ENCODE data around the gene PTPRN2. TPM values are rescaled to one million over a fixed set of nuclear protein-coding genes. Genes with fewer than 3 reads are reported as not detected.
"Not testable (repeated sequence)": the region's sequence is repeated elsewhere in the genome, so short reads cannot be mapped to it uniquely, and the experiment has no call there.

The PTPRN2 gene
- polyA plus RNA-seq, 3 donors from 2014 or later, result 1.9 to 3.7 (median 2.2) TPM

DNA sequence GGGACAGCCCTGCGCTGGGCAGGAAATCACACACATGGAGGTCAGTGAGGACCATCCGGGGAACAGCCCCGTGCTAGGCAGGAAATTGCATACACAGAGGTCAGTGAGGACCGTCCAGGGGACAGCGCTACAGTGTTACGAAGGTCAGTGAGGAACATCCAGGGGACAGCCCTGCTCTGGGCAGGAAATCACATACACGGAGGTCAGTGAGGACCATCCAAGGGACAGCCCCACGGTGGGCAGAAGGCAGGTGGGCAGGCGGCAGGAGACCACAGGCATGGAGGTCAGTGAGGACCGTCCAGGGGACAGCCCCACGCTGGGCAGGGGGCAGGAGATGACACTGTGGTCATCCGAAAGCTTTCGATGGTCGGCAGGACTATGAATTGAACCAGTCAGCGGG is 79.7 kb downstream of the PTPRN2 start:
- Mint-ChIP-seq H3K27ac (no peak overlapping the region), H3K36me3 (peaks cover 0 to 4% (median 0%) of the 10 kb centered on the region in 3 donors), H3K4me1 (no peaks in the 10 kb centered on the region), H3K9me3 (peaks cover 6 to 23% (median 13%) of the 10 kb centered on the region in 6 donors), H3K27me3 (ENCODE audit: low read depth in 3 of 3) (peaks cover 2 to 9% (median 4%) of the 10 kb centered on the region in 3 donors), H3K4me3 (no peak overlapping the region)
- DNase-seq, result no peak

DNA sequence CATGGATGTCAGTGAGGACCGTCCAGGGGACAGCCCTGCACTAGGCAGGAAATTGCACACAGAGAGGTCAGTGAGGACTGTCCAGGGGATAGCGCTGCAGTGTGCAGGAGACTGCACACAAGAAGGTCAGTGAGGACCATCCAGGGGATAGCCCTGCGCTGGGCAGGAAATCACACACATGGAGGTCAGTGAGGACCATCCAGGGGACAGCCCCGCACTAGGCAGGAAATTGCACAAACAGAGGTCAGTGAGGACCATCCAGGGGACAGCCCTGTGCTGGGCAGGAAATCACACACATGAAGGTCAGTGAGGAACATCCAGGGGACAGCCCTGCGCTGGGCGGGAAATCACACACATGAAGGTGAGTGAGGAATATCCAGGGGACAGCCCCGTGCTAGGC is 80.4 kb downstream of the PTPRN2 start:
- H3K4me1 Mint-ChIP-seq; H3K27me3 Mint-ChIP-seq (ENCODE audit: low read depth in 3 of 3); H3K4me3 Mint-ChIP-seq; H3K27ac Mint-ChIP-seq; DNase-seq; H3K36me3 Mint-ChIP-seq: not testable (repeated sequence)
- H3K9me3 Mint-ChIP-seq, result peaks cover 5 to 20% (median 10%) of the 10 kb centered on the region in 6 donors

- Mint-ChIP-seq H3K4me1 (no peaks in the 10 kb centered on the region), H3K4me3 (no peak overlapping the region), H3K27ac (no peak overlapping the region), H3K9me3 (peaks cover under 1 to 15% (median 8%) of the 10 kb centered on the region in 6 donors), H3K36me3 (no peaks in the 10 kb centered on the region), H3K27me3 (ENCODE audit: low read depth in 3 of 3) (peaks cover 2 to 9% (median 2%) of the 10 kb centered on the region in 3 donors)
- DNase-seq, result no peak
These were observed 81.0 kb downstream of the PTPRN2 start for GRCh38 chr7:158506626-158507025.

DNA sequence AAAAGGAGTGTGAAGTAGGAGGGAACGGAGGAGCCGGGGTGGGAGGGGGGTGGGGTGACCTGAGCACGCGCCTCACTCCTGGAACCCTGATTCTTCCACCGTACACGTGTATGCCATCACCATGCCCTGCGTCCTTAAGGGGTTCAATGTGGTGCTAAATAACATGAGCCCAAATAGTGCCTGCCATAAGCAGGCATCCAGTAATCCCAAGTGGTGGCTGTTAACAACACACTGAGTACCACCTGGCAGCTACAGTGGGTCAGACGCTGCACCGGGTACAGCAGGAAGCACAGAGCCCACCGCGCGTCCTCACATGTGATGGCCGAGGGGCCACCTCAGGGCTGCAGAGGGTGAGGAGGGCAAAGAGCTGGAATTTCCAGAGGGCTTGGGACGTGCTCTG is 81.9 kb downstream of the PTPRN2 start:
- H3K36me3 Mint-ChIP-seq, result no peaks in the 10 kb centered on the region
- H3K27me3 Mint-ChIP-seq (ENCODE audit: low read depth in 3 of 3), result peaks cover 2 to 9% (median 2%) of the 10 kb centered on the region in 3 donors

DNA sequence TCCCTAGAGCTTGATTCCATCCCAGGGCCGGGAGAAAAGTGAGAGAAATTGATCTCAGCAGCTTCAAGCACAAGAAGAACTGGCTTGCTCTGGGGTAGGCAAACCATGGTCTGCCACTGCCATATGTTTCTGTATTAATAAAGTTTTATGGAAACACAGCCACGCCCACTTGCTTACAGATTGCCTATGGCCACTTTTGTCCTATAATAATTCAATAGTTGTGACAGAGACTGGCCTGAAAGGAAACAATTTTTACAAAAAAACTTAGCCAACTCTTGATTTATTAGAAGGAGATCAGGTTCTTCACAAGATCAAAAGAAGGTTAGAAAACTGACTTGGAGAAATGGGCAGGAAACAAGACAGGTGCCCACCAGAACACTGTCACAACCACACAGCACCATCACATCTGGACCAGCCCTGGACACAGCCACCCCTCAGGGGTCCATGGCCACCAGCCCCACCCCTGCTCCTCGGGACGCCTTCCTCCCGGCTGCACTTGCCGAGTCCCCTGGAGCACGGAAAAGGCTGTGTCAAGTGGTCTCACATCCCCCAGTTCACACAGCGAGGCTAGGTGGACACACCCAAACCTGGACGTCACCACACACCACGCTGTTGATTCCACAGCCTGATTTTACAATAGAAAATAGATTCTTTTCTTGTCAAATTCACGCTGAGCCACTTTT is 85.4 kb downstream of the PTPRN2 start:
- H3K9me3 Mint-ChIP-seq, result peaks cover 0 to 1% (median 0%) of the 10 kb centered on the region in 6 donors
- no peaks in the 10 kb centered on the region for H3K36me3 Mint-ChIP-seq
- no peak overlapping the region for H3K27ac Mint-ChIP-seq
- H3K4me3 Mint-ChIP-seq, result no peak overlapping the region
- peaks cover 0 to 3% (median 1%) of the 10 kb centered on the region in 3 donors for H3K27me3 Mint-ChIP-seq (ENCODE audit: low read depth in 3 of 3)
- no peak for DNase-seq
- H3K4me1 Mint-ChIP-seq, result no peaks in the 10 kb centered on the region

More for the DNA sequence above, 81.9 kb downstream of the PTPRN2 start:
- Mint-ChIP-seq H3K9me3 (peaks cover 0 to 6% (median 5%) of the 10 kb centered on the region in 6 donors), H3K4me3 (no peak overlapping the region), H3K27ac (no peak overlapping the region), H3K4me1 (no peaks in the 10 kb centered on the region)
- no peak for DNase-seq

DNA sequence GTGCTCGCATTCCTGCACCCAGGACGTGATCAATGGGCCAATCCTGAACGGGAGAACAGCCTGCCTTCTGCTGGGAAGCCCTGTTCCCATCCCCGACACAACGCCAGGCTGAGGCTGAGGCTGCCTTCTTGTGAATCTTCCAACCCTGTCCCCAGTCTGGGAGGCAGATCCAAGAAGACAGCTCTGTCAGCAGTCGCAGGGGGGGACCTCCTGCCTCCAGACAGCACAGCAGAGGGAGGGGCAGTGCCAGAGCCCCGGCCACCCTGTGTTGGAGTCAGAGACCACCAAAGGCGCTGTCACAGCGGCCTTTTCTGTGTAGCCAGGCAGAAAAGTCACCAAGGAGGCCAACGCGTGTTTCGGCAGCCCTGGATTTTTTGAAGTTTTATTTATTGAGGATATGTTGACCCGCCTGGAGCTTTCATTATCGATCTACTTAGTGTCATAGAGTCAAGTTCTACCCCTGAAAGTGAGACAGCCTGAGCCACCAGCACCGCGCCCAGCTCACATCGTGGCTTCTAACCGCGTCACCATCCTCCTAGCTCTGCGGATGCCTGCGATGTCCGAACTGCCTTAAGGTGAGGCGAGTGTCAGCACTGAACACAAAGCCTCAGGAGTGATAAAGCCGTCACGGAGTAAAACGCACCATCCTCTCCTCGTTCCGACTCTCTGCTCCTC is 86.1 kb downstream of the PTPRN2 start:
- no peaks in the 10 kb centered on the region for H3K36me3 Mint-ChIP-seq
- H3K27me3 Mint-ChIP-seq (ENCODE audit: low read depth in 3 of 3), result peaks cover 0 to 2% (median 1%) of the 10 kb centered on the region in 3 donors
- no peaks in the 10 kb centered on the region for H3K9me3 Mint-ChIP-seq
- no peak for DNase-seq
- H3K27ac Mint-ChIP-seq, result no peak overlapping the region
- no peaks in the 10 kb centered on the region for H3K4me1 Mint-ChIP-seq
- H3K4me3 Mint-ChIP-seq, result no peak overlapping the region

DNA sequence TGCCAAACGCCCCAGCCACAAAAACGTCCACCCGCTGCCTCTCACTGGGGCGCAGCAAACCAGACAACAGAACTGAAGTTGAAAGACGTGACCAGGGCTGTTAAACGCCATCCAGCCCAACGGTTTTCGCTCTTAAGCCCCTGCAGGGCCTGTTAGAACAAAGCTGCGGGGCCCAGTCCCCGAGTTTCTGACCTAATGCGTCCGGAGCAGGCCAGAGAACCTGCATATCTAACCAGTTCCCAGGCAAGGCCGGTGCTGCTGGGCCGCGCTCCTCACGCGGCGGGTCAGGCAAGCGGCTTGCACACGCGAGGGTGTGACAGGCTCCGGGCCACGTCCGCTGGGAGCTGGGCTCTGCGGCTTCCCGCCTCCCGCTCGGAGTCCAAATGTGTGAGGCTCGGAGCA is 87.0 kb downstream of the PTPRN2 start:
- DNase-seq, result no peak

DNA sequence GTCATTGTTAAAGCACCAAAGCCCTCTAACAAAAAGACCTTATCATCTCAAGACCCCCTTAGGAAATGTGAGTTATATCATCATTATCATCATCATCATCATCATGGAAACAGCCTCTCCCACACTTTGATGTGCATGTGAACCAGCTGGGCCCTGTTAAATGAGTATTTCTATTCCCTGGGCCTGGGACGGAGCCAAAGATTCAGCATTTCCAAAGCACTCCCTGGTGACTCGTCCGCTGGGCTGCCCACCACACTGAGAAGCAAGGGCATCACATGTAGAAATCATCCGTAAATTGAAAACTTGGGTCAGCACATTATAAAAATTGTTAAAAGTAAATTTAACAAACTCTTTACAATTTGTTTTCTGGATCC is 88.6 kb downstream of the PTPRN2 start:
- H3K4me3 Mint-ChIP-seq, result no peak overlapping the region
- H3K27ac Mint-ChIP-seq, result no peak overlapping the region
- no peaks in the 10 kb centered on the region for H3K4me1 Mint-ChIP-seq
- DNase-seq, result no peak
- H3K9me3 Mint-ChIP-seq, result no peaks in the 10 kb centered on the region
- peaks cover 1 to 3% (median 2%) of the 10 kb centered on the region in 3 donors for H3K27me3 Mint-ChIP-seq (ENCODE audit: low read depth in 3 of 3)
- no peaks in the 10 kb centered on the region for H3K36me3 Mint-ChIP-seq

More for the DNA sequence above, 87.0 kb downstream of the PTPRN2 start:
- no peaks in the 10 kb centered on the region for H3K36me3 Mint-ChIP-seq
- peaks cover 0 to 2% (median 1%) of the 10 kb centered on the region in 3 donors for H3K27me3 Mint-ChIP-seq (ENCODE audit: low read depth in 3 of 3)
- H3K4me1 Mint-ChIP-seq, result no peaks in the 10 kb centered on the region
- no peak overlapping the region for H3K4me3 Mint-ChIP-seq
- no peak overlapping the region for H3K27ac Mint-ChIP-seq
- no peaks in the 10 kb centered on the region for H3K9me3 Mint-ChIP-seq

DNA sequence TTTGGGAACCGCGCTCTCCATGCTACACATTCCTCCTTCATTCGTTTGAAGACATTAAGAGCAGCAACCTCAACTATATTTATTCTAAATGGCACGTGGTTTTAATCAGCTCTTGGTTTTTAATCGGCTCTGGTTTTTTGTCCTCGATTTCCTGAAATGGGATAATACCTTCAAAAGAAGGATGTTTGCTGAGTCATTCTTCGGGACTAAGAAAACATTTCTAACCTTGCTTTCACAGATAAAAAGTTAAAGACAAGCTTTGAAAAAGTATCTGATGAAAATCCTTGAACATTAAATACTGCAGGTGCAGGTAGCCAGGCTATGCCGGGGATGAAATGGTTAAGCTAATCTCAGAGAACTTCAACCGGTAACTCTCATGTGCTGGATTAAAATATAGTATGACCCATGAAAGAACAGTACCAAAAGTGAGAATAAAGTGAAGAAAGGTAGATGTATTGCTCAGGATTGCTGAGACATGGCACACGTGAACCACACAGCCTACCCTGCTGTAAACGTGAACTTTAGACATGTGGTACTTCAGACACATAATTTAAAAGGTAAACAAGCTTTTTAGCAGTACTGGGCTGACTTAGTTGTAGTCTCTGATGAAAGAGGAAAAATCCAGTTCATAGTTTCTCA is 89.1 kb downstream of the PTPRN2 start:
- H3K9me3 Mint-ChIP-seq, result no peaks in the 10 kb centered on the region
- no peak overlapping the region for H3K4me3 Mint-ChIP-seq

GRCh38 chr7:158497627-158498026 is 90.0 kb downstream of the PTPRN2 start:
- Mint-ChIP-seq H3K36me3 (no peaks in the 10 kb centered on the region), H3K4me1 (no peaks in the 10 kb centered on the region), H3K4me3 (no peak overlapping the region), H3K9me3 (peaks cover 0 to 2% (median 0%) of the 10 kb centered on the region in 6 donors), H3K27ac (no peak overlapping the region), H3K27me3 (ENCODE audit: low read depth in 3 of 3) (peaks cover 1 to 3% (median 2%) of the 10 kb centered on the region in 3 donors)
- DNase-seq, result no peak

More for the DNA sequence above, 89.1 kb downstream of the PTPRN2 start:
- peaks cover 1 to 3% (median 2%) of the 10 kb centered on the region in 3 donors for H3K27me3 Mint-ChIP-seq (ENCODE audit: low read depth in 3 of 3)
- H3K4me1 Mint-ChIP-seq, result no peaks in the 10 kb centered on the region
- H3K27ac Mint-ChIP-seq, result no peak overlapping the region
- no peaks in the 10 kb centered on the region for H3K36me3 Mint-ChIP-seq
- no peak for DNase-seq

DNA sequence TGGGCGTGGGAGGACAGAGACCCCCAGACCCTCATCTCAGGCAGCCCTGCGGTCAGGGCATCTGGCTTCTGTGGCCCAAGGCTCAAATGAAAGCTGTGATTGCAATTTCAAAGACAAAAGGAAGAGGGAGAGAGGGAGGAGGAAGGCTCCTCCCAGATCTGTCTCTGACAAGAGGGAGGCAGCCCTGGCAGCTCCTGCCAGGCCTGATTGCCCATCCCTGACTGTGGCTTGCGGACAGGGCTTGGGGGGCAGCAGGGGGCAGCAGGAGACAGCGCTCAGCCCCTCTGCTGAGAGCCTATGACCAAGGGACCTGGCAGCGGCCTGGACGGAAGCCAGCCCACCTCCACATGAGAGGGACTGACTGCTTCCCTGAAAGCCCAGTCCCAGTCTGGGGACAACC is 91.8 kb downstream of the PTPRN2 start:
- Mint-ChIP-seq H3K27ac (no peak overlapping the region), H3K36me3 (no peaks in the 10 kb centered on the region), H3K9me3 (peaks cover 0 to 2% (median 0%) of the 10 kb centered on the region in 6 donors), H3K4me1 (no peaks in the 10 kb centered on the region), H3K27me3 (ENCODE audit: low read depth in 3 of 3) (peaks cover 1 to 3% (median 2%) of the 10 kb centered on the region in 3 donors), H3K4me3 (no peak overlapping the region)
- DNase-seq, result peak in 1 of 3 donors; percentile 2

- no peak for DNase-seq
- no peak overlapping the region for H3K27ac Mint-ChIP-seq
- H3K27me3 Mint-ChIP-seq (ENCODE audit: low read depth in 3 of 3), result peaks cover 1 to 3% (median 2%) of the 10 kb centered on the region in 3 donors
- H3K36me3 Mint-ChIP-seq, result no peaks in the 10 kb centered on the region
- H3K9me3 Mint-ChIP-seq, result peaks cover 0 to 2% (median 0%) of the 10 kb centered on the region in 6 donors
- H3K4me1 Mint-ChIP-seq, result no peaks in the 10 kb centered on the region
- H3K4me3 Mint-ChIP-seq, result no peak overlapping the region
These were observed 92.4 kb downstream of the PTPRN2 start for GRCh38 chr7:158495216-158495615.

DNA sequence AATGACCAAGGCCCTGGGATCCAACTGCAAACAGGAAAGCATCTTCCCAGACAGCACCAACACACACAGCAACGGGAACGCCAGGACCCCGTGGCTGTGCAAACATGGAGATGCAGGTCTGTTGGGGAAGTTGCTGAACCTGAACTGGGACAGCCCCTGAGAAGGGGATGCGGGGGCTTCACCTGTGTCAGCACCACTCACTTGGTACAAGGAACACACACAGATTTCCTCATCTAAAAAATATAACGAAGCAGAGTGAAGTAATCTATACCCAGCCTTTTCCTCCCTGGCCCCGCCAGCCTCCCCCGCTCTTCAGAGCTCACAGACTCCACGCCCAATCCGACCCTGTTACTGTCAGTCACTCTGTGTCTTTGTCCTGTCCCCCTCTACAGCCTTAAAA is 93.0 kb downstream of the PTPRN2 start:
- Mint-ChIP-seq H3K27ac (no peak overlapping the region), H3K4me3 (no peak overlapping the region)

DNA sequence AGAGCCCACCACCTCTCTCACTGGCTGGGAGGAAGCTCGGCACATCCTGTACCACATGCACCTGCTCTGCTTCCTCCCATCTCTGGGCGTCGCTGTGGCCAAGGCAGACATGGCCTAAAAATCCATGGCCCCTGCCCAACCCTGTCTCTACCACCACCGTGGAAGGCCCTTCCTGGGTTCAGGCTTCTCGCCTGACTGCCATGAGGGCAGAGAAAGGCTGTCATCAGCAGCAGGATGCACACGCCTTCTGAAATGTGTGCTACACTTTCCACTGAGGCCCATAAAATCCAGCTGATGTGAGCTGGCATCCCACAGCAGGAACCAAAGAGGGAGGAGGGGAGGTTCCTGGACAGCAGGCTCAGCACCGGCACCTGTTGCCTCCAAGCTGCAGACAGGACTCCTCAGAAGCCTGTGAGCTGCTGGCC is 93.4 kb downstream of the PTPRN2 start:
- DNase-seq, result no peak
- H3K36me3 Mint-ChIP-seq, result no peaks in the 10 kb centered on the region
- peaks cover 0 to 3% (median 2%) of the 10 kb centered on the region in 3 donors for H3K27me3 Mint-ChIP-seq (ENCODE audit: low read depth in 3 of 3)
- no peaks in the 10 kb centered on the region for H3K4me1 Mint-ChIP-seq
- H3K27ac Mint-ChIP-seq, result no peak overlapping the region
- H3K9me3 Mint-ChIP-seq, result peaks cover 0 to 2% (median 0%) of the 10 kb centered on the region in 6 donors
- no peak overlapping the region for H3K4me3 Mint-ChIP-seq

More for the DNA sequence above, 93.0 kb downstream of the PTPRN2 start:
- DNase-seq, result no peak
- H3K27me3 Mint-ChIP-seq (ENCODE audit: low read depth in 3 of 3), result peaks cover 1 to 3% (median 2%) of the 10 kb centered on the region in 3 donors
- H3K9me3 Mint-ChIP-seq, result peaks cover 0 to 2% (median 0%) of the 10 kb centered on the region in 6 donors
- no peaks in the 10 kb centered on the region for H3K36me3 Mint-ChIP-seq
- H3K4me1 Mint-ChIP-seq, result no peaks in the 10 kb centered on the region
